SK-N-SH (cell line): ENCODE data around the gene SIDT1. TPM values are rescaled to one million over a fixed set of nuclear protein-coding genes. Genes with fewer than 3 reads are reported as not detected.

Experiments
- CTCF ChIA-PET: fragments of 300-600, 350-600 bp; formaldehyde crosslinking; extraction: SDS; loops from one replicate; lab custom pipeline; 2021; lab: Yijun Ruan, JAX
- POLR2A ChIA-PET: fragments of 350-600 bp; sonication (Branson Sonifier 250); formaldehyde crosslinking; extraction: SDS; loops from one replicate; lab custom pipeline; 2020; ENCODE audit warnings: antibody characterized with exemption, inconsistent platforms; lab: Yijun Ruan, JAX
- DNase-seq: peaks from one replicate; pipeline ENCODE4 v3.0.0; 2012
- H2AFZ ChIP-seq: fragments of 200-600 bp; sonication (generic); 2 replicates; pipeline ENCODE4 v1.8.1; 2016; ENCODE audit warnings: antibody characterized with exemption, mild to moderate bottlenecking, low read depth
- H3F3A ChIP-seq: fragments of 200-600 bp; sonication (generic); replicated peaks from 2 replicates; pipeline ENCODE3; 2016; ENCODE audit warnings: antibody characterized with exemption, mild to moderate bottlenecking; ENCODE audit not compliant: insufficient read depth
- H3K27ac ChIP-seq, 2 experiments: fragments of 200-500 bp in 1 of 2; fragments of 200-600 bp in 1 of 2; sonication (Bioruptor generic) in 1 of 2; sonication (generic), shearing (Covaris generic) in 1 of 2; 2 replicates each; pipeline versions ENCODE4 v1.5.1 to v1.6.1; 2014 to 2016; ENCODE audit warnings: low read depth in 2 of 2, inconsistent platforms in 1 of 2, low read length in 1 of 2, mild to moderate bottlenecking in 1 of 2, mixed read lengths in 1 of 2
- H3K27me3 ChIP-seq: fragments of 200-600 bp; sonication (generic), shearing (Covaris generic); 2 replicates; pipeline ENCODE4 v1.6.1; 2016; ENCODE audit warnings: mixed run types; ENCODE audit not compliant: insufficient read depth
- H3K36me3 ChIP-seq, 2 experiments: fragments of 200-500 bp in 1 of 2; fragments of 200-600 bp in 1 of 2; sonication (Bioruptor generic) in 1 of 2; sonication (generic) in 1 of 2; replicated peaks in 1 of 2; 2 replicates each; pipeline versions ENCODE3 to v1.5.1; 2014 to 2016; ENCODE audit warnings: low read length in 1 of 2, mild to moderate bottlenecking in 1 of 2; ENCODE audit not compliant: insufficient read depth in 2 of 2, control insufficient read depth in 1 of 2
- H3K4me1 ChIP-seq, 2 experiments: fragments of 200-500 bp in 1 of 2; fragments of 200-600 bp in 1 of 2; sonication (Bioruptor generic) in 1 of 2; sonication (generic), shearing (Covaris generic) in 1 of 2; 2 replicates each; pipeline versions ENCODE4 v1.5.1 to v1.6.1; 2014 to 2016; ENCODE audit warnings: low read depth in 1 of 2, low read length in 1 of 2, mixed run types in 1 of 2; ENCODE audit not compliant: insufficient read depth in 2 of 2, control insufficient read depth in 1 of 2
- H3K4me2 ChIP-seq: fragments of 200-600 bp; sonication (generic), shearing (Covaris generic); 2 replicates; pipeline ENCODE4 v1.6.1; 2017; ENCODE audit warnings: mixed run types
- H3K4me3 ChIP-seq, 2 experiments: fragments of 200-500 bp in 1 of 2; fragments of 200-600 bp in 1 of 2; sonication (Bioruptor generic) in 1 of 2; sonication (generic), shearing (Covaris generic) in 1 of 2; 2 replicates each; pipeline versions ENCODE4 v1.5.1 to v1.8.1; 2014 to 2016; ENCODE audit warnings: low read depth in 2 of 2, inconsistent platforms in 1 of 2, low read length in 1 of 2, mild to moderate bottlenecking in 1 of 2, mixed read lengths in 1 of 2, moderate library complexity in 1 of 2
- H3K79me2 ChIP-seq: fragments of 200-600 bp; sonication (generic); 2 replicates; pipeline ENCODE4 v1.8.1; 2017; ENCODE audit warnings: mild to moderate bottlenecking; ENCODE audit not compliant: insufficient read depth
- H3K9ac ChIP-seq: fragments of 200-600 bp; sonication (generic); 2 replicates; pipeline ENCODE4 v1.6.1; 2017; ENCODE audit warnings: mixed run types
- H3K9me2 ChIP-seq: fragments of 200-600 bp; sonication (generic); 2 replicates; pipeline ENCODE4 v1.6.1; 2017; ENCODE audit warnings: mixed run types
- H3K9me3 ChIP-seq: fragments of 200-600 bp; sonication (generic); 2 replicates; pipeline ENCODE4 v1.6.1; 2017; ENCODE audit warnings: mixed run types, mild to moderate bottlenecking, moderate library complexity
- H4K20me1 ChIP-seq: fragments of 200-600 bp; sonication (generic); 2 replicates; pipeline ENCODE4 v1.6.1; 2017; ENCODE audit warnings: mild to moderate bottlenecking, mixed run types; ENCODE audit not compliant: insufficient read depth
- ELF1 ChIP-seq: IDR thresholded peaks from 2 replicates; pipeline ENCODE4 v1.4.0; 2012
- EZH2phosphoT487 ChIP-seq: fragments of 200-600 bp; sonication (generic); IDR thresholded peaks from 2 replicates; pipeline ENCODE4 v1.6.1; 2017; ENCODE audit warnings: low read depth, mixed run types, mild to moderate bottlenecking, antibody characterized with exemption, moderate library complexity, borderline replicate concordance
- GATA2 ChIP-seq: sonication (generic); formaldehyde crosslinking; IDR thresholded peaks from 2 replicates; pipeline ENCODE4 v1.5.0; 2020; ENCODE audit warnings: mild to moderate bottlenecking, missing genetic modification reagents
- JUND ChIP-seq: IDR thresholded peaks from 2 replicates; pipeline ENCODE4 v1.4.0; 2012
- MEF2A ChIP-seq: IDR thresholded peaks from 2 replicates; pipeline ENCODE4 v1.4.0; 2012; ENCODE audit warnings: low read depth, borderline replicate concordance
- NRF1 ChIP-seq: IDR thresholded peaks from 2 replicates; pipeline ENCODE4 v1.6.1; 2012; ENCODE audit warnings: low read depth, mild to moderate bottlenecking, low read length
- POLR2AphosphoS5 ChIP-seq: IDR thresholded peaks from 2 replicates; pipeline ENCODE4 v1.6.1; 2012; ENCODE audit warnings: low read depth, low read length
- RAD21 ChIP-seq: IDR thresholded peaks from 2 replicates; pipeline ENCODE4 v1.6.1; 2012; ENCODE audit warnings: mild to moderate bottlenecking, low read length
- RXRA ChIP-seq: IDR thresholded peaks from 2 replicates; pipeline ENCODE4 v1.4.0; 2012; ENCODE audit warnings: low read depth, mild to moderate bottlenecking, borderline replicate concordance
- TEAD4 ChIP-seq: IDR thresholded peaks from 2 replicates; pipeline ENCODE4 v1.4.0; 2012; ENCODE audit warnings: mild to moderate bottlenecking, borderline replicate concordance; ENCODE audit not compliant: insufficient read depth
- YY1 ChIP-seq: IDR thresholded peaks from 2 replicates; pipeline ENCODE4 v1.4.0; 2012; ENCODE audit warnings: low read depth, mild to moderate bottlenecking
- WGBS: methylation state at CpG from one replicate; pipeline ENCODE4 v1.1.6; 2017; ENCODE audit warnings: low lambda C conversion rate; 5-methylcytosine and 5-hydroxymethylcytosine counted together
- polyA plus RNA-seq, 3 experiments: library from polyadenylated mRNA; depleted of rRNA; stranded (reverse); fragments of >200 nt; gene quantifications; 2 replicates each; pipeline ENCODE4 v1.2.3, GENCODE V29; 2012
- TF ChIP-seq, protein P1 (sequence below): fragments of 200-600 bp; sonication (generic); IDR thresholded peaks from 2 replicates; pipeline ENCODE4 v1.6.1; 2017; ENCODE audit warnings: antibody characterized with exemption, mild to moderate bottlenecking, moderate library complexity
- TF ChIP-seq, protein P2 (sequence below): IDR thresholded peaks from 2 replicates; pipeline ENCODE4 v1.4.0; 2012; ENCODE audit warnings: low read depth, borderline replicate concordance
- TF ChIP-seq, protein P3 (sequence below): IDR thresholded peaks from 2 replicates; pipeline ENCODE4 v1.4.0; 2012; ENCODE audit warnings: low read depth

The SIDT1 gene
- polyA plus RNA-seq, 1 of the 3 experiments (the other 2 are of a cell fraction) = 0.02 TPM

DNA sequence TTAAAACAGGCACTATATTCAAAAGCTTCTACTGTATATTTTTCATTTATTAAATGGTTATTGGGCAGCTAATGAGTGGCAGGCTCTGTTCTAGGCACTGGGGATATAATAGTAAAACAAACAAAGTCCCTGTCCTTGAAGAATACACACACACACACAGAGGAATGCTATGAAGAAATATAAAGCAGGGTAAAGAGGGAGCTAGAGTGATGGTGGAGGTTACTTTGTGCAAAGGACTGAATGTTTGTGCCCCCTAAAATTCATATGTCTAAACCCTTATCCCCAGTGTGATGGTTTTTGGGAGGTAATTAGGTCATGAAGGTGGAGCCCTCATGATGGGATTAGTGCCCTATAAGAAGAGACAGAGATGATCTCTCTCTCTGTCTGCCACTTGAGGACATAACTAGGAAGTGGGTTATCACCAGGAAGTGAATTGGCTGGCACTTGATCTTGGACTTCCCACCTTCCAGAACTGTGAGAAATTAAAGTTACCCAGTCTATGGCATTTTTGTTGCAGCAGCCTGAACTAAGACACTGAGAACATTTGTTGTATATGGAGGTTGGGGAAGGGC lies 132.3 kb downstream of the SIDT1 start (continued):
- TF ChIP-seq RAD21 (no peak), JUND (no peak), EZH2phosphoT487 (no peak)
- TF ChIP-seq, protein P1, sequence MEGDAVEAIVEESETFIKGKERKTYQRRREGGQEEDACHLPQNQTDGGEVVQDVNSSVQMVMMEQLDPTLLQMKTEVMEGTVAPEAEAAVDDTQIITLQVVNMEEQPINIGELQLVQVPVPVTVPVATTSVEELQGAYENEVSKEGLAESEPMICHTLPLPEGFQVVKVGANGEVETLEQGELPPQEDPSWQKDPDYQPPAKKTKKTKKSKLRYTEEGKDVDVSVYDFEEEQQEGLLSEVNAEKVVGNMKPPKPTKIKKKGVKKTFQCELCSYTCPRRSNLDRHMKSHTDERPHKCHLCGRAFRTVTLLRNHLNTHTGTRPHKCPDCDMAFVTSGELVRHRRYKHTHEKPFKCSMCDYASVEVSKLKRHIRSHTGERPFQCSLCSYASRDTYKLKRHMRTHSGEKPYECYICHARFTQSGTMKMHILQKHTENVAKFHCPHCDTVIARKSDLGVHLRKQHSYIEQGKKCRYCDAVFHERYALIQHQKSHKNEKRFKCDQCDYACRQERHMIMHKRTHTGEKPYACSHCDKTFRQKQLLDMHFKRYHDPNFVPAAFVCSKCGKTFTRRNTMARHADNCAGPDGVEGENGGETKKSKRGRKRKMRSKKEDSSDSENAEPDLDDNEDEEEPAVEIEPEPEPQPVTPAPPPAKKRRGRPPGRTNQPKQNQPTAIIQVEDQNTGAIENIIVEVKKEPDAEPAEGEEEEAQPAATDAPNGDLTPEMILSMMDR = no peak

DNA sequence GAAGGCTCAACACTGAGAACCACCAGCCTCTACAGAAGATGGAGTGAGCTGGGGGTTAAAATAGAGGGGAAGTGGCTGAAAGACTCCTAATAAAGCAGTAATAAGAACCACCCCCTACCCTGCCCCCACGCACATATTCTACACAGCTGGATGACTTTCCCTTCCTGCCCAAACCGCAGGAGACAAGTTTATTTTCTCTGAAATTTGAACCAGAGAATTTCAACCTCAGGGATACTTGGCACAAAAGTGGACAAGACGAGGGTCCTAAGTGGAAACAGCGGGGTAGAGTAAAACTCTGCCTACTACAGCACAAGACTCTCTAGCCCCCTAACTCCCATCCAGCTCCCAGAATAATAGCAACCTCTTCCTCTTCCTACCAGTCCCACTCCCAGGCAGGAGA lies 135.7 kb downstream of the SIDT1 start:
- ChIA-PET CTCF (interaction anchor here (0.6 to 0.7 kb wide), 3 partner anchors 8 to 81 kb away, joined by 3 to 4 read pairs (median 4); no protein-coding TSS in a partner anchor), POLR2A (no interaction called here)
- no peaks in the 10 kb centered on the region for H3K27me3 ChIP-seq
- no peaks in the 10 kb centered on the region for H3F3A ChIP-seq
- H3K36me3 ChIP-seq = peaks cover 7 to 23% of the 10 kb centered on the region in 2 experiments
- no peak overlapping the region for H2AFZ ChIP-seq
- no peak overlapping the region for H3K4me2 ChIP-seq
- WGBS = 90% methylated on average over 4 of the region's 4 CpGs
- no peaks in the 10 kb centered on the region; a peak in 1 of 4 replicates for H3K4me1 ChIP-seq
- no peak for DNase-seq
- no peaks in the 10 kb centered on the region for H4K20me1 ChIP-seq
- no peaks in the 10 kb centered on the region for H3K9me2 ChIP-seq
- H3K9ac ChIP-seq = no peak overlapping the region
- H3K27ac ChIP-seq = no peak overlapping the region
- TF ChIP-seq RXRA (no peak), RAD21 (no peak), POLR2AphosphoS5 (no peak), TEAD4 (no peak), ELF1 (no peak), NRF1 (no peak)
- TF ChIP-seq, protein P1 = no peak
- no peaks in the 10 kb centered on the region for H3K9me3 ChIP-seq
- no peak overlapping the region for H3K4me3 ChIP-seq
- no peaks in the 10 kb centered on the region for H3K79me2 ChIP-seq

DNA sequence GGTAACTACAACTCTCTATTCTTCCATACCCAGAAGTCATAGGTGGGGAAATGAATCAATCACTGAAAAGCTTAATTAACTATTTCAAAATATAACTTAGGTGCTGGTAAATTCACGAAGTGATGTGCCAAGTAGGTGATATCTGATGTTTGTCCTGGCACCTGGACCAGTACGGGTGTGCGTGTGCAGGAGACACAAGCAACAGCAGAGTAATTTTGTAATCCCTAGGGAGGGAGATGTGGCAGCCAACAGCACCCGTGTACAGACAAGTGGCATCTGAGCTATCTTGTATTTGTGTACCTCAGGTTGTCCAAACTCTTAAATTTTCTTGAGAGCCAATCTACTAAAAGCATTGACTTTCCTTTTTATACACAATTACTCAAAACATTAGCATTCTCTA lies 141.2 kb downstream of the SIDT1 start:
- ChIA-PET POLR2A (no interaction called here), CTCF (interaction anchor here (0.7 kb wide), 1 partner anchor 1807 kb away, joined by 3 read pairs; no protein-coding TSS in a partner anchor)
- Histone ChIP-seq H3K4me3 (no peak overlapping the region), H3K27ac (no peak overlapping the region), H4K20me1 (no peaks in the 10 kb centered on the region), H3K4me2 (no peak overlapping the region), H3F3A (no peaks in the 10 kb centered on the region), H3K27me3 (no peaks in the 10 kb centered on the region), H2AFZ (no peak overlapping the region), H3K36me3 (peaks cover 8 to 14% of the 10 kb centered on the region in 2 experiments), H3K9me3 (no peaks in the 10 kb centered on the region)
- WGBS = 90% methylated on average over 4 of the region's 4 CpGs
- TF ChIP-seq YY1 (no peak), MEF2A (no peak), POLR2AphosphoS5 (no peak), RXRA (no peak), GATA2 (CRISPR knock-in tag) (no peak)
- TF ChIP-seq, protein P2, sequence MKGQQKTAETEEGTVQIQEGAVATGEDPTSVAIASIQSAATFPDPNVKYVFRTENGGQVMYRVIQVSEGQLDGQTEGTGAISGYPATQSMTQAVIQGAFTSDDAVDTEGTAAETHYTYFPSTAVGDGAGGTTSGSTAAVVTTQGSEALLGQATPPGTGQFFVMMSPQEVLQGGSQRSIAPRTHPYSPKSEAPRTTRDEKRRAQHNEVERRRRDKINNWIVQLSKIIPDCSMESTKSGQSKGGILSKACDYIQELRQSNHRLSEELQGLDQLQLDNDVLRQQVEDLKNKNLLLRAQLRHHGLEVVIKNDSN = no peak
- TF ChIP-seq, protein P3, sequence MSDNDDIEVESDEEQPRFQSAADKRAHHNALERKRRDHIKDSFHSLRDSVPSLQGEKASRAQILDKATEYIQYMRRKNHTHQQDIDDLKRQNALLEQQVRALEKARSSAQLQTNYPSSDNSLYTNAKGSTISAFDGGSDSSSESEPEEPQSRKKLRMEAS = no peak
- TF ChIP-seq, all 33 proteins: peak for 0
- no peaks in the 10 kb centered on the region for H3K9me2 ChIP-seq
- no peak for DNase-seq
- no peak overlapping the region for H3K9ac ChIP-seq
- no peaks in the 10 kb centered on the region for H3K4me1 ChIP-seq
- no peaks in the 10 kb centered on the region for H3K79me2 ChIP-seq
